Cardiac septum (tissue), 1 donor: ENCODE results near the gene EPN1. TPM values are rescaled to one million over a fixed set of nuclear protein-coding genes. Genes with fewer than 3 reads are reported as not detected.

Experiments
- DNase-seq: peaks from one replicate; pipeline ENCODE4 v3.0.0-alpha.2; 2020; ENCODE audit warnings: low spot score
- intact Hi-C: fragments of 100-400 bp; cut with DNase I; formaldehyde crosslinking; loops from one replicate; pipeline ENCODE4 v1.14.0; 2022
- total RNA-seq: library from RNA; stranded (reverse); fragmentation: NEBNext Ultra II Directional; extraction: Animal tissue kit (Norgen Biotek cat#: 25700); gene quantifications from one replicate; pipeline ENCODE4 v1.2.1, GENCODE V29; 2021
- donor health status: DM: no; HTN: no; CAD: no.

Gene EPN1
- total RNA-seq, 1 donor from 2014 or later = 193 TPM

GRCh38 chr19:55656988-55657747 is 17.9 kb upstream of the EPN1 start:
- no peak for DNase-seq

GRCh38 chr19:55658846-55659459 is 16.1 kb upstream of the EPN1 start:
- DNase-seq = no peak
- intact Hi-C loops = no loop called here

More at GRCh38 chr19:55656988-55657747, 17.9 kb upstream of the EPN1 start:
- intact Hi-C loops = no loop called here

- intact Hi-C loops = no loop called here
- no peak for DNase-seq
These were observed 15.2 kb upstream of the EPN1 start for GRCh38 chr19:55659822-55660221.

- no peak for DNase-seq
- intact Hi-C loops = no loop called here
These were observed 14.6 kb upstream of the EPN1 start for GRCh38 chr19:55660404-55660803.

- DNase-seq = no peak
- intact Hi-C loops = no loop called here
These were observed 14.0 kb upstream of the EPN1 start for GRCh38 chr19:55660991-55661390.

DNA sequence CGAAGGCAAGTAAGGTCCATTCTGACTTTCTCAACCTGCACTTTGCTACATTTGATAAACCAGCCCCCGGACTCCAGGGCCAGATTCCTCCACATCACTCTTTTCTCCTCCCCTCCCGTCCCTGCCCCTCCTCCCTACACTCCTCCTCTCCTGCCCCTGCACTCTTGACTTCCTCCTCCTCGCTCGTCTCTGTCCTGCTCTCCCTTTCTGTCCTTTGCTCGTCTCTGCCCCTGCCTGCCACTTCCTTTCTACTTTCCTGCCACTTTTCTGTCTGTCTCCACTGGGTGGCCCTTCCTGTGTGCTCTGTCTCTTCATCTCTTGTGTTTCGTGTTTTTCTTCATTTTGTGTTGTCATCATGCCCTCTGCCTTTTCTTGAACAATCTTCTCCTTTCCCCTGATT is 13.2 kb upstream of the EPN1 start:
- intact Hi-C loops = no loop called here
- DNase-seq = no peak

GRCh38 chr19:55663846-55664536 is 11.0 kb upstream of the EPN1 start:
- intact Hi-C loops = no loop called here

DNA sequence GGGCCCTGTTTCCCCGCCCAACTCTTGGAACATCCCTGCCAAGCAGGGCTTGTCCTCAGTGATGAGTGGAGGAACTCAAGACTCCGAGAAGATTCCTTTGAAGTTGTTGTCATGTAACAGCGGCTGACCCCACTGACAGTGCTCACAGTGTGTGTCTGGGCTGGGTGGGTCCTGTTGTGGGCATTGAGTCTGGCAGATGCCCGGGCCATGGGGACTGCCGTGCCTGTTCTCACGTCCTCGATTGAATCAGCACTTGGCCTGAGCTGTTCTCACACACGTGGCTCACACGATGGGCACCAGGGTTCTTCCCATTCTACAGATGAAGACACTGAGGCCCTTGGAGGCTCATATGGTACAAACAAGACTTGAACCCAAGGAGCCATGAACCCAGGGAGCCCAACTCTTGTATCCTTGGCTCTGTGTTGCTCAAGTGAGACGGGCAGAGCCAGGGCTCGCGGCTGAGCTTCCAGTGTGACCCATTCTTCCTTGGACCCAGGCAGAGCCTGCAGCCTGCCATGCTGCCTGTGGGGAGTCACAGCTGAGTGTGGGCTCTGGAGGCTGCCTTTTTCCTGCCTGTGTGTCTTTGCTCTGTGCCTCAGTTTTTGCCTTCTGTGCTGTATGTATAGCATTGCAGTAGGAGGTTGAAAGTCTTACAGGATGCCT is 8.6 kb upstream of the EPN1 start:
- DNase-seq = no peak
- intact Hi-C loops = no loop called here

More at GRCh38 chr19:55663846-55664536, 11.0 kb upstream of the EPN1 start:
- DNase-seq = no peak

DNA sequence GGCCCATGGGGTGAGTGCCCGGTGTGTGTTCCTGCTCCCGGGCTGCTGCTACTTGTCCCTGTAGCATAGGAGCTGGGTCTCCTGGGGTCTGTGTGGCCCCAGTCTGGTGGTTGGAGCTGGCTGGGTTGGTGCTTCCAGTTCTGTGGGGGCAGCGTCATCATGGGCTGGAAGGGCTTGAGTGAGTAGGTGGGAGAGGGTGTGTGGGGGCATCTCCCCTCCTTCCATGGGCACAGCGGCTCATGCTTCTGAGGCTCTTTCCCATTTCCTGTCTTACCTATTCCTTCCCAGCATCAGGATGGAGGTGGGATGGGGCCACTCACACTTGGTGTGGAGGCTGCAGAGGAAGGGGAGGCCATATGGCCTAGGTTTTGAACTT is 8.0 kb upstream of the EPN1 start:
- intact Hi-C loops = no loop called here
- no peak for DNase-seq

- no peak for DNase-seq
- intact Hi-C loops = no loop called here
These were observed 7.5 kb upstream of the EPN1 start for GRCh38 chr19:55667511-55667910.

DNA sequence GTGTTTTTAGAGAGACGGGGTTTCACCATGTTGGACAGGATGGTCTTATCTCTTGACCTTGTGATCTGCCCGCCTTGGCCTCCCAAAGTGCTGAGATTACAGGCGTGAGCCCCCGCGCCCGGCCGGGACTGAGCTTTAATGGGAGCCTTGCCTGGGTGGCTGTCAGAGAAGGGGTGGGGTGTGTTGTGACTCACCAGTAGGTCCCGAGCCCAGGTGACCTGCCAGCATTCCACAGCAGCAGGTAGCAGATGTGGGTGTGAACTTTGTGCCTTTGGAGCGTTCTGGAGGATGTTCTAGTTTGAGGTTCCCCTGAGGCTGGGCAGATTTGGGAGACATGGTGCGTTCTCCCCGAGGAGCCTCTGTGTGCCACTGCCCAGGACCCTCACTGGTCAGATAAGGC is 7.1 kb upstream of the EPN1 start:
- no peak for DNase-seq
- intact Hi-C loops = no loop called here

- intact Hi-C loops = no loop called here
- no peak for DNase-seq
These were observed 6.2 kb upstream of the EPN1 start for GRCh38 chr19:55668603-55669348.

- intact Hi-C loops = no loop called here
- DNase-seq = no peak
These were observed 5.4 kb upstream of the EPN1 start for GRCh38 chr19:55669418-55670279.

- intact Hi-C loops = no loop called here
- no peak for DNase-seq
These were observed 4.6 kb upstream of the EPN1 start for GRCh38 chr19:55670280-55671053.

DNA sequence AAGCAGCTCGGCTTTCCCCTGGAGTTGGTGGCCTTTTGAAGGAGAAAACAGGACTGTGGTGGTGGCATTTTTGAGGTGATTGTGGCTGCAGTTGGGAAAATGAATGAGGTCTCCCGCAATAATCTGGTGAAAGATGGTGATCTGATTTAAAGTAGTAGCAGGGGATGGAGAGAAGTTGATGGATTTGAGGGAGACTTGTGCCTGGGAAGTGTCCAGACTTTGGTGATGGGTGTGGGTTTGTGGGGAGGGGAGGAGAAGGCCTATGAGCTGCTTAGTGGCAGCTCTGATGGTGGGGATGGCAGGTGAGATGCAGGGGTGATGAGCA is 4.0 kb upstream of the EPN1 start:
- no peak for DNase-seq
- intact Hi-C loops = no loop called here

GRCh38 chr19:55672418-55672817 is 2.6 kb upstream of the EPN1 start:
- intact Hi-C loops = no loop called here
- DNase-seq = no peak

DNA sequence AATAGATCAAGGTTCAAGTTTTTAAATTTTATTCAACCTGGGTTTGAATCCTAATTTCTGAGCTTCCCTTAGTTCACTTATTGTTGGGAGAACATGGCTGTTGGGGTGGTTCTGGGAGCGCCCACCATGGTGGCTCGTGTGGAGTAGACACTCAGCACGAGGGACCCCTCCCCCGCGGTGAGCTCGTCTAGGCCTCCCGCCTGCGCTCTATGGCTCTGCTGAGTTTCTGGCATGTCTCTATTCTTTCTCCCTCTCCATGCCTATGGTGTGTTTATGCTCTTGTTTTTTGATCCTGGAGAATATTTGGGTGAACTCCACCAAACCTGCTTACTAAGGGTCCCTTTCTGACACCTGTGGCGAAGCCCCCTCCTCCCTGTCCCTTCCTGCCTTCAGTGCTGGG is 1.6 kb upstream of the EPN1 start:
- intact Hi-C loops = no loop called here
- no peak for DNase-seq

- intact Hi-C loops = no loop called here
These were observed 1.1 kb upstream of the EPN1 start for GRCh38 chr19:55673889-55674288.

More at GRCh38 chr19:55673889-55674288, 1.1 kb upstream of the EPN1 start:
- DNase-seq = no peak
